Aorta (tissue), 5 donors: Measurements from ENCODE around the gene TIE1. TPM values are rescaled to one million over a fixed set of nuclear protein-coding genes. Genes with fewer than 3 reads are reported as not detected.

Experiments used
- ATAC-seq: fragments of 200-7000 bp; cut with Tn5 transposase; one replicate; pipeline ENCODE4 v1.9.1; 2022; ENCODE audit warnings: moderate library complexity; ENCODE audit not compliant: low FRiP score
- DNase-seq, 2 donors: peaks; one replicate each; pipeline ENCODE4 v3.0.0-alpha.2; 2020
- H3K27ac ChIP-seq, 2 donors: one replicate each; pipeline ENCODE4 v1.5.1; 2013; ENCODE audit warnings: low read length in 2 of 2, mild to moderate bottlenecking in 2 of 2, moderate library complexity in 2 of 2, control low read depth in 1 of 2, inconsistent platforms in 1 of 2, low read depth in 1 of 2
- H3K27me3 ChIP-seq, 2 donors: one replicate each; pipeline ENCODE4 v1.6.1; 2013; ENCODE audit warnings: control low read depth in 1 of 2, low read length in 1 of 2, mild to moderate bottlenecking in 1 of 2, moderate library complexity in 1 of 2; ENCODE audit not compliant: insufficient read depth in 2 of 2, control insufficient read depth in 1 of 2
- H3K36me3 ChIP-seq, 2 donors: one replicate each; pipeline ENCODE4 v1.6.1; 2013; ENCODE audit warnings: control low read depth in 1 of 2, low read length in 1 of 2, mild to moderate bottlenecking in 1 of 2; ENCODE audit not compliant: insufficient read depth in 2 of 2, control insufficient read depth in 1 of 2
- H3K4me1 ChIP-seq, 2 donors: one replicate each; pipeline ENCODE4 v1.6.1; 2013; ENCODE audit warnings: low read length in 2 of 2, control low read depth in 1 of 2, mild to moderate bottlenecking in 1 of 2, moderate library complexity in 1 of 2; ENCODE audit not compliant: insufficient read depth in 2 of 2, control insufficient read depth in 1 of 2
- H3K4me3 ChIP-seq, 2 donors: one replicate each; pipeline ENCODE4 v1.5.1; 2013; ENCODE audit warnings: low read length in 2 of 2, control low read depth in 1 of 2, mild to moderate bottlenecking in 1 of 2
- H3K9me3 ChIP-seq: one replicate; pipeline ENCODE4 v1.6.1; 2013; ENCODE audit warnings: mild to moderate bottlenecking, low read length; ENCODE audit not compliant: control insufficient read depth
- WGBS, 2 donors: extraction: QIAGEN DNeasy Blood & Tissue Kit; methylation state at CpG; one replicate each; pipeline ENCODE4 v1.1.7; 2013; 5-methylcytosine and 5-hydroxymethylcytosine counted together
- intact Hi-C, 2 donors: fragments of 100-400 bp; cut with DNase I; formaldehyde crosslinking; loops; one replicate each; pipeline versions ENCODE4 v1.14.2 to v1.15.0; 2022
- polyA plus RNA-seq, 2 donors: library from polyadenylated mRNA; stranded (reverse); fragments of 200-250 nt; gene quantifications; one replicate each; pipeline ENCODE4 v1.2.3, GENCODE V29; 2013
- total RNA-seq, 2 donors: library from RNA; stranded (reverse); fragmentation: NEBNext Ultra II Directional; extraction: Animal tissue kit (Norgen Biotek cat#: 25700); gene quantifications; one replicate each; pipeline ENCODE4 v1.2.1, GENCODE V29; 2021
- donor health status: healthy with polysubstance abuse.
- donor health status: Bipolar disorder and iron deficiency.
- donor health status: DM: no; HTN: no; CAD: no.
- donor health status: DM: no; HTN: no; CAD: no.
- donor health status: DM: yes; HTN: yes; CAD: no.

The TIE1 gene
- total and polyA plus RNA-seq, 4 donors, result 4.0 to 65.3 (median 22.6) TPM

DNA sequence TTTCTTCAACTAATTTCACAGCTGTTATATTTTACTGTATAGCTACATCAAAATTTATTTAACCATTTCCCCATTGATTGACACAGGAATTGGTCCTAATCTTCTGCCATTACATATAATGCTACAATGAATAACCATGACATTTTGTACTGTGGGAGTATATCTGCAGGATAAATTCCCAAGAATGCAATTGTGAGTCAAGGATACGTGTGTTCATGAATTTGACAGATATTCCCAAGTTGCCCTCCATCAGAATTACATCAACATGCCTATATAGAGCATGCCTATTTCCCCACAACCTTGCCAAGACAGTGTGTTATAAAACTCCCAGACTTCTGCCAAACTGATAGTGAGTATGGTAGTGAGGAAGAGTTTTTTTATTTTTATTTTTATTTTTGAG is 2.7 kb upstream of the TIE1 start:
- H3K27me3 ChIP-seq, result no peaks in the 10 kb centered on the region
- no peaks in the 10 kb centered on the region for H3K36me3 ChIP-seq
- ATAC-seq, result no peak
- H3K4me1 ChIP-seq, result no peaks in the 10 kb centered on the region
- WGBS, 2 donors, result 86 to 93% methylated on average over 1 of the region's 1 CpG
- no peaks in the 10 kb centered on the region for H3K9me3 ChIP-seq
- intact Hi-C loops, result loop anchor here in 1 of 2 donors (5.0 kb wide), 1 partner anchor 1101 kb away; no protein-coding TSS in a partner anchor
- no peak for DNase-seq
- H3K27ac ChIP-seq, result no peak overlapping the region
- no peak overlapping the region for H3K4me3 ChIP-seq

DNA sequence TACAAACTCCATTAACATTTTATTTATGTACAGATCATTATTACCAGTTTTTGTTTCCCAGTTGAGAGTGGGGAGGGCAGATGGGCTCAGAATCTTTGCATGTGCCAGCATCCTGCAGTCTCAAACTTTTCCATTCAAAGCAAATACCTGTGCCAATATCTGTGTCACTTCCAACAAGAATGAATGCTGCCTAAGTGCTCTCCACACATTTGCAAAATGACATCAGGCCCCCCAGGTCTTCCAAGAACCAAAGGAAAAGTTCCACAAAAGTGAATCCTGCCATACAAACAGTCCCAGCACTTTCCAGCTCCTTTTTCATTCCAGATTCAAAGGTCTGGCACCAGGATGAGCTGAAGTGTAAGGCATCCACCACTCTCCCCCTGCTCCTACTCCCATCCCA is 1.7 kb upstream of the TIE1 start:
- no peaks in the 10 kb centered on the region for H3K4me1 ChIP-seq
- no peak overlapping the region for H3K4me3 ChIP-seq
- DNase-seq, result no peak
- intact Hi-C loops, result loop anchor here in 1 of 2 donors (5.0 kb wide), 1 partner anchor 1102 kb away; no protein-coding TSS in a partner anchor
- no peak overlapping the region for H3K27ac ChIP-seq
- no peaks in the 10 kb centered on the region for H3K36me3 ChIP-seq
- no peaks in the 10 kb centered on the region for H3K27me3 ChIP-seq
- ATAC-seq, result no peak
- H3K9me3 ChIP-seq, result no peaks in the 10 kb centered on the region

DNA sequence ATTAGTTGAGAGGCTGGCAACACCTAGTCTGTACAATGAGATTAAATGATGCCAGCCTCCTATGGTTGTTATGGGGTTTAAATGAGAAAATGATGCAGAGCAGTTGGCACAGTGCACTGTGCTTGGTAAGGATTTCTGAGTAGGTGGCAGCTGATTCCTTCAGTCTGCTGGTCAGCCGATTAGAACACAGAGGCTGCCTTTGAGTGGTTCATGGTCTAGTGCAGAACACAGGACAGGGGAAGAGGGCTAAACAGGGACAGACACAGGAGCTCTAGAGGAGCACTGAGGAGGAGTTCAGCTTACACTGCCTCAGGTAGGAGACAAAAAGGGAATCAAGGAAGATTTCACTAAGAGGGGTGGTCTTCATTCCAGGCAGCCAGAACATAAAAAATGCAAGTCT is 1.4 kb downstream of the TIE1 start:
- Histone ChIP-seq H3K36me3 (no peaks in the 10 kb centered on the region), H3K27me3 (no peaks in the 10 kb centered on the region), H3K9me3 (no peaks in the 10 kb centered on the region), H3K4me3 (no peak overlapping the region), H3K4me1 (no peaks in the 10 kb centered on the region), H3K27ac (no peak overlapping the region)
- 73 to 85% methylated on average over 1 of the region's 1 CpG for WGBS, 2 donors
- intact Hi-C loops, result no loop called here
- ATAC-seq (no peak), DNase-seq (no peak)

DNA sequence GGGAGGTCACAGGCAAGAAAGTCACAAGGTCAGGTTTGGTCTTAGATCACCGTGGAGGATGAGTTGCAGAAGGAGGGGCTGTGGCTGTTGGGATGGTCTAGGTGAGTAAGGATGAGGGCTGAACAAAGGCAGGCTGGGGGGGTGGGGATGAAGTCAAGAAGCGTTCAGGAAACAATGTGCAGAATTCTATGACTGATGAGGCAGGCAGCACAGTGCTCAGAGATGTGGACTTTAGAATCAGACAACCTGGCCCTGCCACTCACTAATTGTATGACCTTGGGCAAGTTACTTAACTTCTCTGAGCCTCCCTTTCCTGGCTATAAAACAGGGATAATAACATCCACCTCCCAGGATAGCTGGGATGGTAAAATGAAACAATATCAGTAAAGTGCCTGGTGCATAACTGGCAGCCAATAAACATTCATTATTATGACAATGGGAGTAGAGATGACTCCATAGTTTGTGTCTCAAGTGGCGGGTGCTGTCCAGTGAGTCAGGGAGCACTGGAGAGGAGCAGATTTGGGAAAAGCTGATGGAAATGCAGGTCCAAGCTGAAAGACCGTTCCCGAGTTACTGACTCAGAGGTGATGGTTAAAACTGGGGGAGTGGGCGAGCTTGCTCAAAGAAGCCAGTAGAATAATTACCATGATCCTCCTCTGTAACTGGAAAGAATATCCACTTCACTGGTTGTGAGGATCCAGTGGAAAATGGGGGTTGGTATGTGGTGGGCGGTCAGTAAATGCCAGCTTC is 2.1 kb downstream of the TIE1 start:
- Histone ChIP-seq H3K4me1 (no peaks in the 10 kb centered on the region), H3K27me3 (no peaks in the 10 kb centered on the region), H3K27ac (no peak overlapping the region), H3K4me3 (no peak overlapping the region), H3K36me3 (no peaks in the 10 kb centered on the region), H3K9me3 (no peaks in the 10 kb centered on the region)
- ATAC-seq (no peak), DNase-seq (peak; percentile 1 to 53)
- 72 to 86% methylated on average over 7 of the region's 7 CpGs for WGBS, 2 donors
- intact Hi-C loops, result no loop called here

DNA sequence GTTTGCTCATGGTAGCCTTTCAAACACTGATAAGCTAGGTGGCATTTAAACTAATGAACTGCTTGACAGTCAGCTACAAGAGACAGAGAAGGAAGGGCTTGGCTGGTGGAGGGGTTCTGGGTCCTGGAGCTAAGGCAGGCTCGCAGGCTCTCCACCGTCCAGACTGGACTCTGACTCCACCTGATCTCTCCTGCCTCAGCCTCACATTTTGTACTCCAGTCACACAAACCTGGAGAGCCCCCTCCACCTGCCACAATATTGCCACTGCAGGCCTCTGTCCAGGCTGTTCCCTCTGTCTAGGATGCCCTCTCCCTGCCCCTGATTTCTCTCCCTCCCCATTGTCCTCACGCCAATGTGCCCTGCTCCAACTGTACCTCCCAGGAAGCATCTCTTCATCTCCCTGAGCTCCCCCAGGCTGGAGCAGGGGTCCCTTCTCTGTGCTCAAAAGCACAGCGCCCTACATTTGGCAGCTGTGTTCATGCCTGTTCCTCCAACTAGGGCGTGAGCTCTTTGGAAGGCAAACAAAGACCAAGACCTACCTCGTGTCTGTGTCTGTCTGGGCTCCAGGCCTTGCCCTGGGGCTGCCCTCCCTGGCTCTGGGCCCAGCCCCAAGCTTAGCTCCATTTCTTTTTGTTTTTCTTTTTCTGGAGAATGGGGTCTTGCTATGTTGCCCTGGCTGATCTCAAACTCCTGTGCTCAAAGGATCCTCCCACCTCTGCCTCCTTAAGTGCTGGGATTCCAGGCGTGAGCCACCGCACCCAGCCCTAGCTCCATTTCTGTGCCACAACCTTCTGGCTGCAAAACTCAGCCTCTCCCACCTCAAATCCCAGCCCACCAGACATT is 2.9 kb downstream of the TIE1 start:
- 78 to 79% methylated on average over 8 of the region's 8 CpGs for WGBS, 2 donors
- Histone ChIP-seq H3K9me3 (no peaks in the 10 kb centered on the region), H3K4me3 (no peak overlapping the region), H3K27me3 (no peaks in the 10 kb centered on the region), H3K36me3 (no peaks in the 10 kb centered on the region), H3K4me1 (no peaks in the 10 kb centered on the region), H3K27ac (no peak overlapping the region)
- intact Hi-C loops, result no loop called here
- ATAC-seq, result no peak
- peak; percentile 21 to 55 for DNase-seq

DNA sequence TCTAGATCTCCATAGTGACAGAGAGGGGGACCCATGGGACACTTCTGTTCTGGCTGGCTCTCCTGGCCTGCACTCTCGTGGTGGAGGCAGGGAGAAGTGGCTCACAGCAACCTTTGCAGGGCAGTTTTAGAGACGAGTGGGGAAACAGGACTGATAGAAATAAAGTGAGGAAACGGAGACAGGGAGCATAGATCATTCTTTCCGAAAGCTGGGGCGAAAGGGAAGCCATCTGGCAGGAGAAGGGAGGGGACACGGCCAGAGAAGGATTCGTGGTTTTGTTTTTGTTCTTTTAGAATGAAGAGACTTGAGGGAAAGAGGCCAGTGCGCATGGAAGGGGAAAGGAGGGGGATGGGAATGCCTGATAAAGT is 3.5 kb downstream of the TIE1 start:
- intact Hi-C loops, result no loop called here

DNA sequence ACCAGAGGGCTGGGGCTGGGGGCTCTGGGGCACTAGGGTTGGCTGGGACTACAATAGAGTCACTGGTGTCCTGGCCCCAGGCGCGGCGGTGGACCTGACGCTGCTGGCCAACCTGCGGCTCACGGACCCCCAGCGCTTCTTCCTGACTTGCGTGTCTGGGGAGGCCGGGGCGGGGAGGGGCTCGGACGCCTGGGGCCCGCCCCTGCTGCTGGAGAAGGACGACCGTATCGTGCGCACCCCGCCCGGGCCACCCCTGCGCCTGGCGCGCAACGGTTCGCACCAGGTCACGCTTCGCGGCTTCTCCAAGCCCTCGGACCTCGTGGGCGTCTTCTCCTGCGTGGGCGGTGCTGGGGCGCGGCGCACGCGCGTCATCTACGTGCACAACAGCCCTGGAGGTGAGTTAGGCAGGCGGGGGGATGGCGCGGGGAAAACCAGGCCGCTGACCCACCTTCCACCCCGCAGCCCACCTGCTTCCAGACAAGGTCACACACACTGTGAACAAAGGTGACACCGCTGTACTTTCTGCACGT is 4.1 kb downstream of the TIE1 start:
- no peaks in the 10 kb centered on the region for H3K9me3 ChIP-seq
- no peak for ATAC-seq
- H3K27me3 ChIP-seq, result no peaks in the 10 kb centered on the region
- 92 to 94% methylated on average over 45 to 46 of the region's 46 CpGs for WGBS, 2 donors
- no peaks in the 10 kb centered on the region for H3K36me3 ChIP-seq
- peak; percentile 40 to 73 for DNase-seq
- H3K4me1 ChIP-seq, result no peaks in the 10 kb centered on the region
- intact Hi-C loops, result no loop called here
- H3K27ac ChIP-seq, result no peak overlapping the region
- no peak overlapping the region for H3K4me3 ChIP-seq

More for the DNA sequence above, 3.5 kb downstream of the TIE1 start:
- H3K36me3 ChIP-seq, result no peaks in the 10 kb centered on the region
- no peaks in the 10 kb centered on the region for H3K9me3 ChIP-seq
- no peaks in the 10 kb centered on the region for H3K4me1 ChIP-seq
- DNase-seq (no peak), ATAC-seq (no peak)
- no peak overlapping the region for H3K27ac ChIP-seq
- WGBS, 2 donors, result 41 to 44% methylated on average over 8 of the region's 8 CpGs
- H3K27me3 ChIP-seq, result no peaks in the 10 kb centered on the region
- no peak overlapping the region for H3K4me3 ChIP-seq

DNA sequence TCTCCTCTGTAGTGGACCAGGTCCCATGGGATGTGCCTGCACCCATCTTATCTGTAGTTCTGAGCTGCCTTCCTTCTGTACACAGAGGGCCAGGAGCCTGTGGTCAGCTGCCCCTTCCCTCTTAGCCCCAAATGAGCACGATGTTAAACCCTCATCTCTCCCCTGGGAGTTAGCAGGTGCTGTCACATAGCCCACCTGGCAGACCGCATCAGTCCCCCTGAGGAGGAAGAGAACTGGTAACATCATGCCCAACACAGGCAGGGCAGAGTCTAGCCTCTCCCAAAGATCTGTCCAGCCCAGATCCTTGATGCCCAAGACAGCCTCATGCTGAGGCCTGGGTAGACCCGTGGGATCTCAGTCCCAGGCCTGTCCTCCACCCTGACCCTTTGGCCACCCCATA is 4.7 kb downstream of the TIE1 start:
- Histone ChIP-seq H3K27me3 (no peaks in the 10 kb centered on the region), H3K4me3 (no peak overlapping the region), H3K36me3 (no peaks in the 10 kb centered on the region), H3K4me1 (no peaks in the 10 kb centered on the region), H3K9me3 (no peaks in the 10 kb centered on the region), H3K27ac (no peak overlapping the region)
- intact Hi-C loops, result no loop called here
- 87 to 89% methylated on average over 3 of the region's 3 CpGs for WGBS, 2 donors
- DNase-seq (peak; percentile 17 to 34), ATAC-seq (no peak)
